ENCODE results near the gene SLC17A5. TPM values are rescaled to one million over a fixed set of nuclear protein-coding genes. Genes with fewer than 3 reads are reported as not detected.
A peak's percentile ranks its signal among the peaks of the same experiment; 100 is the strongest.

SLC17A5 gene
- total and polyA plus RNA-seq, 12 donors, result 1.5 to 20.3 (median 12.8) TPM

GRCh38 chr6:73696966-73697655, 43.3 kb upstream of the SLC17A5 start:
- DNase-seq, result no peak
- no peaks in the 10 kb centered on the region for H3K36me3 ChIP-seq (replicated peaks in 1 of 2)
- no peaks in the 10 kb centered on the region for H3K9me3 ChIP-seq (replicated peaks in 1 of 3)
- 68 to 75% (median 72%) methylated on average over 10 of the region's 10 CpGs for WGBS, 4 donors
- intact Hi-C loops (cut with DNase I), result no loop called here
- H3K4me1 ChIP-seq (replicated peaks in 1 of 2), result peaks cover 0 to 6% of the 10 kb centered on the region in 2 donors
- no peak for TF ChIP-seq POLR2A (IDR thresholded peaks at IDR 0.05)
- TF ChIP-seq CTCF (IDR thresholded peaks at IDR 0.05), result no peak
- H3K4me3 ChIP-seq, result peak overlapping the region in 1 of 4 donors; percentile 55
- H3K27me3 ChIP-seq, result peaks cover 10% of the 10 kb centered on the region
- H3K27ac ChIP-seq, result no peak overlapping the region

GRCh38 chr6:73695619-73696421, 42.0 kb upstream of the SLC17A5 start, which contains the start of gene CD109:
TSS of gene CD109 (plus strand) at chr6:73696203. CDS start at chr6:73696216, 13 bp downstream.
- intact Hi-C loops (cut with DNase I), result no loop called here
- H3K36me3 ChIP-seq (replicated peaks in 1 of 2), result no peaks in the 10 kb centered on the region
- DNase-seq, result peak in 4 of 7 donors; percentile 3 to 24 (median 18)

GRCh38 chr6:73694711-73695411, 41.1 kb upstream of the SLC17A5 start:
- Histone ChIP-seq H3K36me3 (replicated peaks in 1 of 2) (no peaks in the 10 kb centered on the region), H3K4me3 (no peak overlapping the region), H3K9me3 (replicated peaks in 1 of 3) (no peaks in the 10 kb centered on the region), H3K27ac (no peak overlapping the region), H3K27me3 (peaks cover 8% of the 10 kb centered on the region), H3K4me1 (replicated peaks in 1 of 2) (peaks cover 0 to 6% of the 10 kb centered on the region in 2 donors)
- intact Hi-C loops (cut with DNase I), result no loop called here
- TF ChIP-seq CTCF (IDR thresholded peaks at IDR 0.05) (no peak), POLR2A (IDR thresholded peaks at IDR 0.05) (no peak)
- 44 to 64% (median 51%) methylated on average over 5 of the region's 5 CpGs for WGBS, 4 donors
- peak in 2 of 7 donors; percentile 4 to 12 for DNase-seq

More at GRCh38 chr6:73695619-73696421, 42.0 kb upstream of the SLC17A5 start, which contains the start of gene CD109:
- H3K4me1 ChIP-seq (replicated peaks in 1 of 2), result peaks cover 0 to 6% of the 10 kb centered on the region in 2 donors
- TF ChIP-seq CTCF (IDR thresholded peaks at IDR 0.05), result no peak
- no peak for TF ChIP-seq POLR2A (IDR thresholded peaks at IDR 0.05)
- no peaks in the 10 kb centered on the region for H3K9me3 ChIP-seq (replicated peaks in 1 of 3)
- peaks cover 10% of the 10 kb centered on the region for H3K27me3 ChIP-seq
- H3K27ac ChIP-seq, result peak within 1 kb of the TSS in 2 of 5 donors; percentile 13 to 57
- 3 to 19% (median 5%) methylated on average over 14 to 61 of the region's 61 CpGs for WGBS, 4 donors
- H3K4me3 ChIP-seq, result peak within 1 kb of the TSS in 2 of 4 donors; percentile 13 to 55

GRCh38 chr6:73691512-73691911, 37.7 kb upstream of the SLC17A5 start:
- no peak overlapping the region for H3K27ac ChIP-seq
- no peak for DNase-seq

More at GRCh38 chr6:73691512-73691911, 37.7 kb upstream of the SLC17A5 start:
- H3K9me3 ChIP-seq (replicated peaks in 1 of 3), result no peaks in the 10 kb centered on the region
- H3K4me1 ChIP-seq (replicated peaks in 1 of 2), result peaks cover 0 to 6% of the 10 kb centered on the region in 2 donors
- no peaks in the 10 kb centered on the region for H3K36me3 ChIP-seq (replicated peaks in 1 of 2)
- TF ChIP-seq CTCF (IDR thresholded peaks at IDR 0.05) (no peak), POLR2A (IDR thresholded peaks at IDR 0.05) (no peak)
- no peak overlapping the region for H3K4me3 ChIP-seq
- no peaks in the 10 kb centered on the region for H3K27me3 ChIP-seq
- intact Hi-C loops (cut with DNase I), result no loop called here

Measured in adrenal gland (tissue), 12 donors.